GM23248 (cell line): ENCODE measurements around the gene NOS2.

Experiments
- EZH2 ChIP-seq: fragments of 200-600 bp; sonication (generic); IDR thresholded peaks from 2 replicates; pipeline ENCODE4 v1.6.1; 2018; ENCODE audit warnings: antibody characterized with exemption, mild to moderate bottlenecking; ENCODE audit not compliant: insufficient read depth, poor library complexity, severe bottlenecking
- EZH2phosphoT487 ChIP-seq: fragments of 200-600 bp; sonication (generic); IDR thresholded peaks from 2 replicates; pipeline ENCODE4 v1.6.1; 2018; ENCODE audit warnings: antibody characterized with exemption, moderate library complexity, mild to moderate bottlenecking, low read depth; ENCODE audit not compliant: insufficient read depth

DNA sequence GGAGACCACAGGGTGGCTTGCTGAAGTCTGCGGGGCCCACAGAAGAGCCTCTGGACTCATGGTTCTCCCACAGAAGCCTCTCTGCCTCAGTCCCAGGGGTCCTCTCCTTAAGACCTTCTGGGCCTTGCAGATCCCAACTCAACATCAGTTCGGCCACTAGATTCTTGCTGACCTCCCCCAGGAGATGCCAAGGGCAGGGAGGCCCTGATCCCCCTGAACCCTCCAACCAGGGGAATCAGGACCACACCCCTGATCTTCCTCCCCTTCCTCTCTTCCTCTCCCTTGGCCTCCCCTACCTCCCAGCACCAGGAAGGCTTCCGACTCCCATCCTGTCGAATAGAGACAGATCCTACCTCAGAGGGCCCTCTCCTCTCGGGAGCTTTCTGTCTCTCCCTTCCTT, 53.4 kb downstream of the NOS2 start:
- TF ChIP-seq EZH2 (no peak), EZH2phosphoT487 (no peak)
